Bronchial epithelial cell (primary cell): ENCODE data around the gene RABL2A. TPM values are rescaled to one million over a fixed set of nuclear protein-coding genes. Genes with fewer than 3 reads are reported as not detected.
A peak's percentile ranks its signal among the peaks of the same experiment; 100 is the strongest.
"Not testable (repeated sequence)": the region's sequence is repeated elsewhere in the genome, so short reads cannot be mapped to it uniquely, and the experiment has no call there.

ENCODE experiments used
- DNase-seq: peaks from one replicate; pipeline ENCODE4 v3.0.0-alpha.2; 2010; ENCODE audit warnings: low read depth
- FAIRE-seq: peaks from 2 replicates; lab custom pipeline; 2011; peaks lifted over from hg19 to GRCh38; lab: Jason Lieb, UNC
- H3K27me3 ChIP-seq: 2 replicates; pipeline ENCODE4 v1.5.1; 2011; ENCODE audit warnings: low read length; ENCODE audit not compliant: control insufficient read depth, insufficient read depth
- H3K36me3 ChIP-seq: 2 replicates; pipeline ENCODE4 v1.5.1; 2011; ENCODE audit warnings: low read length; ENCODE audit not compliant: control insufficient read depth, insufficient read depth
- H3K4me3 ChIP-seq: 2 replicates; pipeline ENCODE4 v1.5.1; 2011; ENCODE audit warnings: mild to moderate bottlenecking, low read depth, low read length, control low read depth
- CTCF ChIP-seq: IDR thresholded peaks from 2 replicates; pipeline ENCODE4 v1.5.1; 2011; ENCODE audit warnings: mild to moderate bottlenecking, moderate library complexity, low read length, control low read depth, inconsistent platforms; ENCODE audit not compliant: insufficient read depth, severe bottlenecking
- total RNA-seq: library from RNA; depleted of rRNA; stranded (reverse); fragments of >200 nt; gene quantifications from 2 replicates; pipeline ENCODE4 v1.2.1, GENCODE V29; 2014

Gene RABL2A
- total RNA-seq, 1 donor from 2014 or later = 7.6 TPM

DNA sequence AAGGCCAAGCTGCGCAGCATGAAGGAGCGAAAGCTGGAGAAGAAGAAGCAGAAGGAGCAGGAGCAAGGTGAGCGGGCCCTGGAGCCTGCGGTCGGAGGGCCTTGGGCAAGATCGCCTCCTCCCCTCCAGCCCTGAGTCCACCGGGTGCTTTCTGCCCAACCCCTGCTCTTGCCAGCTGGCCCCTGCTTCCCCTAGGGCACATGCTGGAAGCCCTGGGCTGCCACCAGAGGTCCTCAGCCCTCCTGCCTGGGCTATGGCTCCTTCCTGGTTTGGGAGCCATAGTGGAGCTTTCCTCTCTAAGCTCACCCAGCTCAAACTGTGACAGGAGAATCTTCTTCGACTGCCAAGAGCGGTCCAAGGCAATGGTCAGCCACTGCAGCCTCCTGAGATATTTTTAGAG, 29.5 kb upstream of the RABL2A start:
- peak; percentile 3 for TF ChIP-seq CTCF
- not testable (repeated sequence) for FAIRE-seq

DNA sequence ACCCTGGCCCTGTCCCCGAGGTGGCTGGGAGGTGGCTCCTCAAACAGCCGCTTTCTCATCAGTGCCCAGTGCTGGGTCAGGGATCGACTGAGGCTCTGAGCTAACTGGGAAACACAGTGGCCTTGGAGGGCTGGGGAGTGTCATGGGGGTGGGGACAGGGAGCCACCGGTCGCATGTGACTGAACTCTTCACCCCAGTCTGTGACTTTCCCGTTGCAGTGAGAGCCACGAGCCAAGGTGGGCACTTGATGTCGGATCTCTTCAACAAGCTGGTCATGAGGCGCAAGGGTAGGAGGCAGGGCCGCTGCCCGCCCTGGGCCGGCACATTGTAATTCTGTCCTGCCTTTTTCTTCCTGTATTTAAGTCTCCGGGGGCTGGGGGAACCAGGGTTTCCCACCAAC, 28.9 kb upstream of the RABL2A start:
- DNase-seq, H3K4me3 ChIP-seq, H3K27me3 ChIP-seq, H3K36me3 ChIP-seq, FAIRE-seq: not testable (repeated sequence)

More for the DNA sequence above, 29.5 kb upstream of the RABL2A start:
- not testable (repeated sequence) for H3K4me3 ChIP-seq, DNase-seq, H3K36me3 ChIP-seq, H3K27me3 ChIP-seq

GRCh38 chr2:113598738-113599137, 28.3 kb upstream of the RABL2A start:
- H3K36me3 ChIP-seq, H3K27me3 ChIP-seq, H3K4me3 ChIP-seq, FAIRE-seq, DNase-seq: not testable (repeated sequence)

GRCh38 chr2:113599208-113599607, 27.9 kb upstream of the RABL2A start:
- DNase-seq, H3K27me3 ChIP-seq, FAIRE-seq, H3K36me3 ChIP-seq, H3K4me3 ChIP-seq: not testable (repeated sequence)

GRCh38 chr2:113602040-113602769, 24.9 kb upstream of the RABL2A start:
- H3K27me3 ChIP-seq, H3K36me3 ChIP-seq, H3K4me3 ChIP-seq, FAIRE-seq: not testable (repeated sequence)
- peak; percentile 28 for DNase-seq
- peak; percentile 36 for TF ChIP-seq CTCF

GRCh38 chr2:113602869-113603466, 24.1 kb upstream of the RABL2A start:
- H3K36me3 ChIP-seq = no peaks in the 10 kb centered on the region
- FAIRE-seq (no peak), DNase-seq (no peak)
- TF ChIP-seq CTCF = no peak
- H3K27me3 ChIP-seq = no peaks in the 10 kb centered on the region
- peak overlapping the region; percentile 50 for H3K4me3 ChIP-seq

DNA sequence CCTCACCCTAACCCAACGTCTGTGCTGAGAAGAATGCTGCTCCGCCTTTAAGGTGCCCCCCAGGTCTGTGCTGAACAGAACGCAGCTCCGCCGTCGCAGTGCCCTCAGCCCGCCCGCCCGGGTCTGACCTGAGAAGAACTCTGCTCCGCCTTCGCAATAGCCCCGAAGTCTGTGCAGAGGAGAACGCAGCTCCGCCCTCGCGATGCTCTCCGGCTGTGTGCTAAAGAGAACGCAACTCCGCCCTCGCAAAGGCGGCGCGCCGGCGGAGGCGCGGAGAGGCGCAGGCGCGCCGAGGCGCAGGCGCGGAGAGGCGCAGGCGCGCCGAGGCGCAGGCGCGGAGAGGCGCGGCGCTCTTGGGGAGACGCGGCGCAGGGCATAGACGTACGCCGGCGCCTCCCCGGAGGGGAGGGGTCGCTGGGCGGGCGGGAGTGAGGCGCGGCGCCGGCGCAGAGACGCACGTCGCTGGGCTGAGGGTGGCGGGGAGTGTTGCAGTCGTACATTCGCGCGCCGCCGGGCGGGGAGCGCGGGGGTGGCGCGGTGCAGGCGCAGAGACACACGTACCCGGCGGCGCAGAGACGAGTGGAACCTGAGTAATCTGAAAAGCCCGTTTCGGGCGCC, 23.5 kb upstream of the RABL2A start:
- FAIRE-seq, H3K27me3 ChIP-seq, H3K36me3 ChIP-seq: not testable (repeated sequence)
- DNase-seq = peak; percentile 63
- H3K4me3 ChIP-seq = peak overlapping the region; percentile 50
